Left ventricle myocardium inferior (tissue), 1 donor: ENCODE measurements around the gene CAPN5. TPM values are rescaled to one million over a fixed set of nuclear protein-coding genes. Genes with fewer than 3 reads are reported as not detected.

ENCODE experiments used
- DNase-seq: peaks from one replicate; pipeline ENCODE4 v3.0.0-alpha.2; 2020
- H3K27ac ChIP-seq: fragments of 200-600 bp; replicated peaks from 2 replicates; pipeline ENCODE4 v1.8.0; 2021
- H3K27me3 ChIP-seq: fragments of 200-600 bp; 2 replicates; pipeline ENCODE4 v1.8.0; 2021; ENCODE audit warnings: low read depth
- H3K36me3 ChIP-seq: fragments of 200-600 bp; 2 replicates; pipeline ENCODE4 v1.8.0; 2021
- H3K4me1 ChIP-seq: fragments of 200-600 bp; 2 replicates; pipeline ENCODE4 v1.8.0; 2021
- H3K4me3 ChIP-seq: fragments of 200-600 bp; 2 replicates; pipeline ENCODE4 v1.8.0; 2021; ENCODE audit warnings: mild to moderate bottlenecking, moderate library complexity
- H3K9me3 ChIP-seq: fragments of 200-600 bp; replicated peaks from 2 replicates; pipeline ENCODE4 v1.8.0; 2021
- CTCF ChIP-seq: fragments of 200-600 bp; IDR thresholded peaks from 2 replicates; pipeline ENCODE4 v1.8.0; 2021; ENCODE audit warnings: antibody characterized with exemption, mild to moderate bottlenecking, borderline replicate concordance
- intact Hi-C: fragments of 100-400 bp; cut with micrococcal nuclease; formaldehyde crosslinking; loops from one replicate; pipeline ENCODE4 v1.11.0; 2022
- total RNA-seq: library from RNA; stranded (reverse); fragmentation: NEBNext Ultra II Directional; extraction: Animal tissue kit (Norgen Biotek cat#: 25700); gene quantifications from one replicate; pipeline ENCODE4 v1.2.1, GENCODE V29; 2021
- donor health status: DM: no; HTN: yes; CAD: no; lungs with severe emphysema.

CAPN5 gene
- total RNA-seq, 1 donor from 2014 or later = 2.3 TPM

DNA sequence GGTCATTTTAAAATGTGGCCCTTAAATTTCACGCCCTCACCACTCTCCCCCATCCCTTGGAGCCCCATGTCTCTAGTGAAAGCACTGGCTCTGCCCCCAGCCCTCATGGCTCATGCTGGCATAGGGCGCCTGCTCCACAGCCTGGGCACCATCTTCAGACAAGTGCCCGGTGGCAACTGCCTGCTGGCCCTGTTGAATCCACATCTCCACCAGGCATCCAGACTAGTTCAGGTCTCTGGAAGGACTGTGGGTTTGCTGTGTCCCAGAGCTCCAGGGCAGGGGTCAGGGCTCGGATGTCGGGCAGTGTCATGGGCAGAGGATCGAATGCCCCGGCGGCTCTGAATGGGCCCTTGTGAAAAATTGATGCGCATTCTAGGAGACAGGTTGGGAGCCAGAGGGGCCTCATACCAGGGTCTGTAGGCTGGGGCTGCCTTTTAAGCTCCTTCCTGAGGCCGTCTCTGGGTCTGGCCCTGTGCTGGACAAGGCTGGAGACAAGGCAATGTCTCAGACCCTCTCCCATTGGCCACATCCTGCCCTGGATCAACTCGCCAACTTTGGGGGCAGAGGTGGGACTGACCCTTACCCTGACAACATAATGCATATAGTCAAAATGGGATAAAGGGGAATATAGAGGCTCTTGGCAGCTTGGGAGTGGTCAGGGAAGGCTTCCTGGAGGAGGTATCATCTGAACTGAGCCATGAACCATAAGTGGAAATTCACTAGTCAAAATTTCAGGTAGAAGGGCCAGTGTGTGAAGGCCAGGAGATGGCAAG, 62.5 kb downstream of the CAPN5 start:
- Histone ChIP-seq H3K36me3 (no peaks in the 10 kb centered on the region), H3K27ac (peak overlapping the region; percentile 57), H3K9me3 (no peaks in the 10 kb centered on the region), H3K27me3 (peaks cover 13% of the 10 kb centered on the region), H3K4me3 (no peak overlapping the region), H3K4me1 (peaks cover 47% of the 10 kb centered on the region)
- intact Hi-C loops = loop anchor here (5.0 kb wide), 1 partner anchor 58 kb away; no protein-coding TSS in a partner anchor
- no peak for DNase-seq
- TF ChIP-seq CTCF = no peak

GRCh38 chr11:77129842-77130756, 63.3 kb downstream of the CAPN5 start:
- no peak for DNase-seq

GRCh38 chr11:77130763-77131513, 64.2 kb downstream of the CAPN5 start:
- Histone ChIP-seq H3K9me3 (no peaks in the 10 kb centered on the region), H3K36me3 (no peaks in the 10 kb centered on the region), H3K4me3 (no peak overlapping the region), H3K27me3 (peaks cover 10% of the 10 kb centered on the region), H3K4me1 (peaks cover 47% of the 10 kb centered on the region), H3K27ac (peak overlapping the region; percentile 61)
- no peak for TF ChIP-seq CTCF
- DNase-seq = peak; percentile 78
- intact Hi-C loops = no loop called here

More at GRCh38 chr11:77129842-77130756, 63.3 kb downstream of the CAPN5 start:
- Histone ChIP-seq H3K4me3 (no peak overlapping the region), H3K27ac (peak overlapping the region; percentile 61), H3K4me1 (peaks cover 47% of the 10 kb centered on the region), H3K36me3 (no peaks in the 10 kb centered on the region), H3K27me3 (peaks cover 13% of the 10 kb centered on the region), H3K9me3 (no peaks in the 10 kb centered on the region)
- intact Hi-C loops = loop anchor here (5.0 kb wide), 1 partner anchor 57 kb away; no protein-coding TSS in a partner anchor
- no peak for TF ChIP-seq CTCF

GRCh38 chr11:77131560-77131959, 64.8 kb downstream of the CAPN5 start:
- peaks cover 4% of the 10 kb centered on the region for H3K27me3 ChIP-seq
- peak overlapping the region; percentile 61 for H3K27ac ChIP-seq
- H3K4me1 ChIP-seq = peaks cover 47% of the 10 kb centered on the region
- no peak for DNase-seq
- no peak for TF ChIP-seq CTCF
- no peak overlapping the region for H3K4me3 ChIP-seq
- H3K36me3 ChIP-seq = no peaks in the 10 kb centered on the region
- no peaks in the 10 kb centered on the region for H3K9me3 ChIP-seq
- intact Hi-C loops = no loop called here

- H3K4me3 ChIP-seq = no peak overlapping the region
- peaks cover 47% of the 10 kb centered on the region for H3K4me1 ChIP-seq
Observed at GRCh38 chr11:77135069-77135468, 68.3 kb downstream of the CAPN5 start.

More at GRCh38 chr11:77135069-77135468, 68.3 kb downstream of the CAPN5 start:
- Histone ChIP-seq H3K27me3 (peaks cover 14% of the 10 kb centered on the region), H3K27ac (no peak overlapping the region), H3K36me3 (no peaks in the 10 kb centered on the region), H3K9me3 (no peaks in the 10 kb centered on the region)
- intact Hi-C loops = no loop called here
- no peak for TF ChIP-seq CTCF
- DNase-seq = no peak
